Hematopoietic multipotent progenitor cell treated with erythropoietin and hydrocortisone succinate and interleukin-3 and kit ligand, for 4 days (in vitro differentiated cells): ENCODE results near the gene TRAF2.

Experiments
- DNase-seq: peaks from one replicate; pipeline ENCODE4 v3.0.0-alpha.2; 2015

Gene TRAF2

GRCh38 chr9:136952876-136953770 is 66.8 kb downstream of the TRAF2 start:
- DNase-seq: no peak

DNA sequence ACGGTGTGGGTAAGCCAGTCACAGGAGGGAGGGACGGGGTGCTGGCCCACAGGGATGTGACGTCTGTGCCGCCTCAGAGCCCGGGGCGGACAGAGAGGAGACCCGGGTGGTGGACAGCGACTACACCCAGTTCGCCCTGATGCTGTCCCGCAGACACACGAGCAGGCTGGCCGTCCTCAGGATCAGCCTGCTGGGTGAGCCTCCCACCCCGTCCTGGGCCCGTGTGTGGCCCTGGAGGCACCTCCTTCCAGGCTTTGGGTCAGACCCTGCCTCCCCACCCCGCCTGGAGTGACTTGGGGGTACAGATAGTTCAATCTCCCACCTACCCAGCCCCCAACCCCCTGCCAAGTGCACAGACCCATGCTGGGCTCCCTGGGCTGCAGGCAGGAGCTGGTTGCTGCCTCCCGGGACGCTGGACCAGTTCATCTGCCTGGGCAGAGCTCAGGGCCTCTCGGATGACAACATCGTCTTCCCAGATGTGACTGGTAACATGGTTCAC is 67.5 kb downstream of the TRAF2 start:
- DNase-seq: no peak

DNA sequence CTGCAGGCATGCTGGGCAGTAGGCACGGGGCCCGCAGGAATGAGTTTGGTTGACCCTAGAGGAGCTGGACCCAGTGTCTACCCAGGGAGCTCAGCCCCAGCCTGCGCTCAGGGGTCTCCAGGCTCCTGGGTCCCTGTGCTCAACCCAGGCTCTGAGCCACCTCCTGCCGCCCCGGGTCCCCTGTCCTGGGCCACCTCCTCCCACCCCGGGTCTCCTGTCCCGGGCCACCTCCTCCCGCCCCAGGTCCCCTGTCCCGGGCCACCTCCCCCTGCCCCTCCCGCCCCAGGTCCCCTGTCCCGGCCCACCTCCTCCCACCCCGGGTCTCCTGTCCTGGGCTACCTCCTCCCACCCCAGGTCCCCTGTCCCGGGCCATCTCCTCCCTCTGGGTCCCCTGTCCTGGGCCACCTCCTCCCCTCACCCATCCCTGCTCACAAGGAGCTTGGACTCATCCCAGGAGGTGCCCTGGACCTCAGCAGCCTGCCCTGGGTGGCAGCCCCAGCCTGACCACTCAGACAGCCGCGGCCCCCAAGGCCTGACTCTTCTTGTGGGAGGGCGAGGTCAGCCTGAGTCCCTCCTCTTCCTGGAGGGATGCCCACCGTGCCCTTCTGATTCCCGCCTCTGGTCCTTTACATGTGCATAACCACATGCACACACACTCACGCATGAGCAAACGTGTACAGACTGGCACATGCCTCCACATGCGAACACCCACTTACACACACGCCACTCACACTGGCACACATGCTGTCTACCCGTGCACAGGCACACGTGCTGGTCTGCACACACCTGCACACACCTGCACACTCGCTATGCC is 68.2 kb downstream of the TRAF2 start:
- DNase-seq: no peak

DNA sequence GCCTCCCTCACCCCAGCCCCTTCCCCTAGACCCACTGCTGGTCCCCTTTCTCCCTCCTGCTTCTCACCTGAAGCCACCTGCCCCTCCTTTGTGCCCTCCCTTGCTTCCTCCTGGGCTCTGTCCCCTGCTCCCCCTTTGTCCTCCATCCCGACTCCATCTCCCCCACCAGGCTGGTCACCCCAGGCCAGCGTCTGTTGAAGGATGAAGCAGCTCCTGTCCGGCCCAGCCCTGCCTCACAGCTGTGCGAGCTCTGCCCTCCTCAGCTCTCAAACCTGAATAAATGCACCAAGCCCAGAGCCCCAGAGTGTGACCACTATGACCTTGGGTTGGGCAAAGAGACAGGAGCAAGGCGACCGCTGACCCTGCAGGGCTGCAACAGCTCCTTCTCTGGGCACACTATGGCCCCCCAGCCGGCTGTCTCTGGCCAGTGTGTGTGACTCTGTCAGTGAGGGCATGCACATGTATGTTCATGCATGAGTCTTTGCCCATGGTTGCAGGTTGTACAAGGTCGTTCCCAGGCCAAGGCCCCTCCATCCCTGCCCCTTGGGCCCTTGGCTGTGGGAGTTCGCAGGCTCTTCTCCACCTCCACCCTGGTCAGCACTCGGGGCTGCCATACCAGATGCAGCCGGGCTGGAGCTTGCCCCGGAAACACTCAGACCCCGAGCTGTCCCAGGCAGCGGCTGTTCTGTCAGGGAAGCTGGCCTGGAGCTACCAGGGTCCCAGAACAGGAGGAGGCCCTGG is 69.1 kb downstream of the TRAF2 start:
- no peak for DNase-seq

DNA sequence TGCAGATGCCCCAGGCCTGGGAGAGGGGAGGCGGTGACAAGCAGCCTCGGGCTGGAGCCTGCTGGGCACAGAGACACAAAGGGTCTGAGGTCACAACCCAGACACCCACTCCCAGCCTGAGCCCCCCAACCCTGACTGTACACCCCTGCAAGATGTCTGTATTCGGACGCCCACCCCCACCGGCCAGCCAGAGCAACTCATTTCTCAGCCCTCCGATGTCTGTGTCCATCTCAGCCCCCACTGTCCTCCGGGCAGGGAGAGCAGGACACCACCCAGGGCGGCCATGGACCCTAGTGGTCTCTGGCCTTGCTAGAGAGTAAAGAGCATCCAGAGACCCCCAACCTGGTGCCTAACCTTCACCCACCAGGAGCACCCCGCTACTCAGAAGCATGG is 69.6 kb downstream of the TRAF2 start:
- no peak for DNase-seq

- DNase-seq: no peak
These were observed 70.3 kb downstream of the TRAF2 start for GRCh38 chr9:136956604-136957003.

DNA sequence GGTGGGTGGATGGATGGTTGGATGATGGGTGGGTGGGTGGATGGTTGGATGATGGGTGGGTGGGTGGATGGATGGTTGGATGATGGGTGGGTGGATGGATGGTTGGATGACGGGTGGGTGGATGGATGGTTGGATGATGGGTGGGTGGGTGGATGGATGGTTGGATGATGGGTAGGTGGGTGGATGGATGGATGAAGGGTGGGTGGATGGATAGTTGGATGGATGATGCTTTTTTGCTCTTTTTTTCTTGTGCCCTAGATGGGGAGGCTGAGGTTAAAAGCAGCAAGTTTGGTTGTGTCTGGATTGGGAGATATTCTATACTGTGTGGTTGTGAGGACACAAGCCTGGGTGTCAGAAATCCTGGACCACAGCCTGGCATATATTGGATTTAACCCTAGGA is 71.1 kb downstream of the TRAF2 start:
- DNase-seq: no peak

- no peak for DNase-seq
These were observed 71.6 kb downstream of the TRAF2 start for GRCh38 chr9:136957901-136958300.

DNA sequence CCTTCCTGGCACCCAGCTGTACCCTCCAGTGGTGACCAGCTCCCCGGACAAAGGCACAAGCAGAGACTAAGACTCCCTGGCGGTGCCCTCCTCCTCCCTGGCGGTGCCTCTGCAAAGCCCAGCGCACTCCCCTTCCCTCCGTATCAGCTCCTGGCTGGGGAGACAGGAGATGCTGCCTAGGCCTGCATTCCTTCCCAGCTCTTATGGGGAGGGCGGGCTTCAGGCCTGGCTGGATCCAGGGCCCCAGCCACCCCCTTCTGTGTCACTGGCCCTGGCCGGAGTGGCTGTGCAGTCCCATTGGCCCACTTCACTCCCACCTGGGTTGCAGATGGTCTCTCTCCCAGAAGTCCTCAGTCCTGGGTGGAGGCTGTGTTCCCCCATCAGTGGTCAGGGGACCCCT is 72.2 kb downstream of the TRAF2 start:
- DNase-seq: no peak

DNA sequence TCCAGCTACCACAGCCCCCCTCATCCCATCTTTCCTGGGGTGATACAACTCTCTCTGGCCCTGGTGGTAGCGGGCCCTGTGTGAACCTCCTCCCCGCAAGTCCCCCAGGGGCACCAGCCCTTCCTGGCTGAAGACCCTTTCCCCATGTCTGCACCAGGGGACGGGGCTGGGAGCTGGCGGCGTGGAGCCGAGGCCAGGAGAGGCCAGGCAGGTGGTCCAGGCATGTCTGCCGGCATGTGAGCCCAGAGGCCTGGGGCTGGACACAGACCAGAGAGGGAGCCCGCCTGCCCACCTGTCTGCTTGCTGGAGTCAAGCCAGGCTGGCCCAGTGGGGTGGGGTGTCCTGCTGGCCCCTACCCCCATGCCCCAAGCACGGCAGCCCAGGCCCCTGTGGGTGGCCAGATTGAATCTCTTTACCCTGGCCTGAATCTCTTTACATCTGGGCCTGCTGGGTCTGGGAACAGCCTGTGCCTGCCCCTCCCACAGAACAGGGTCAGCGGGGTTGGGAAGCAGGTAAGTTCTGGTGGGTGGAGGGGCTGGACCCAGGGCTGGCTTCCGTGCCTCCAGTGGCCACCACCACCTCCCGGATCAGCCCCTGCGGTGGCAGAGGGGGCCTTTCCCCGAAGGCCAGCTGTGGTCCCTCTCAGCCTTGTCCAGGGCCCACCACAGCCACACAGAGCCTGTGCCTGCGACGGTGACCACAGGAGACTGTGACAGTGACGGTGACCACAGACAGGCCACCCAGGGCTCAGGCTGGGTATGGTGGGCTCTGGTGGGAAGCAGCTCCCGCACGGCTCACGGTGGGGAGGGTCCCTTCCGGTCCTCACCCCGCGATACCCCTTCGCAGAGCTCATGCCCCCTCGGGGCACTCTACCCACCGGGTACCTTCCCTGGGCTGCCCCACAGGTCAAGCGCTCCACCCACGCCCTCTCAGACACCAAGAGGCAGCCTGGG is 72.9 kb downstream of the TRAF2 start:
- no peak for DNase-seq

DNA sequence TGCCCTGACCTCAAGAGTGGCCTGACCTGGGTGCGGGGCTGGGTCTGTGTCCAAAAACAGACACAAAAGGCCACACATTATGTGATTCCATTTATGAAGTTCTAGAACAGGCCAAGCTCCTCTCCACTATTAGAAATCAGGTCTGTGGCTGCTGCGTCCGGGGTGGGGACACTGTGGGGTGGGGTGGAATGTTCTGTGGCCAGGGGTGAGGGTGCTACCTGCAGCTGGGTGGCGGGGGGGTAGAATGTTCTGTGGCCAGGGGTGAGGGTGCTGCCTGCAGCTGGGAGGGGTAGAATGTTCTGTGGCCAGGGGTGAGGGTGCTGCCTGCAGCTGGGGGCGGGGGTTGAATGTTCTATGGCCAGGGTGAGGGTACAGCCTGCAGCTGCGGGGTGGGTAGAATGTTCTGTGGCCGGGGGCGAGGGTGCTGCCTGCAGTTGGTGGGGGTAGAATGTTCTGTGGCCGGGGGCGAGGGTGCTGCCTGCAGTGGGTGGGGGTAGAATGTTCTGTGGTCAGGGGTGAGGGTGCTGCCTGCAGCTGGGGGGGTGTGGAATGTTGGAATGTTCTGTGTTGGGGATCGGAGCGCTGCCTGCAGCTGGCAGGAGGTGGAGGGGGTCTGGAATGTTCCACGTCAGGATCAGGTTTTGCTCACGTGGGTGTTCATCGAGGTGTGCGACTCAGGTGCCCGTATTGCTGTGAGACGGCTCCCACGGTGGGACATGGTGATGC is 74.1 kb downstream of the TRAF2 start:
- DNase-seq: no peak

- DNase-seq: no peak
These were observed 74.6 kb downstream of the TRAF2 start for GRCh38 chr9:136960938-136961275.

DNA sequence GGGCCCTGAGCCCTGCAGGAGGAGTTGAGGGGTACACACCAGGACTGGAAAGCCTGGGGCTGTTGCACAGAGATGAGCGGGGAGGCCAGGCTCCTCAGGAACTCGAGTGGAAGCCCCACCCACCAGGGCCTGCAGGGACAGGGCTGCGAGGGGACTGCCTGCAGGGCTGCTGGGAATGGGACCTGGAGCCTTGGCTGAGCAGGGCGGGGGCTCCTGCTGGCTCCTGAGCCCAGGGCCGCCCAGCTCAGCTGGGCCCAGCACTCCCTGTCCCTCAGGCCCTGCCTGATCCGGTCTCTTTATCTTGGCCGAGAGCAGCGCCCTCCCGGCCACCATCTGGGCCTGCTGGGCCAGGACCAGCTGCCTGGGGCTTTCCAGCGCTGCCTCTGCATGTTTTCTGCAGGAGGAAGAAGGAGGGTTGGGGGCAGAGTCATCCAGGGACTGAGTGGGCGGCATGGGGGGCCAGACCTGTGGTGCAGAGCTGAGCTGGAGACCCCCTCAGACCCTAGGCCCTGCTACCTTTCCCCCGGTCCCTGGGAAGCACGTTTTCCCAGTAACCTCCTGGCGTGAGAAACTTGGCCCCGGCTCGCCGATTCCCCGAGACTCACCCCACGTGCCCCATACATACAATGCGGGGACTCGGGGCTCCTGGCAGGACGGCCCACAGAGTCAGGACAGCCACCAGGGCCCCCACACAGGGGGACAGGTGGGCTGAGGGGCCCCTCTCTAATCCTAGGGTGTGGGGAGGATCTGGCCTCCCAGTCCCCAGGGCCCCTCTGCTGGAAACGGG is 75.2 kb downstream of the TRAF2 start:
- no peak for DNase-seq

GRCh38 chr9:136962163-136962562 is 75.8 kb downstream of the TRAF2 start:
- DNase-seq: no peak

DNA sequence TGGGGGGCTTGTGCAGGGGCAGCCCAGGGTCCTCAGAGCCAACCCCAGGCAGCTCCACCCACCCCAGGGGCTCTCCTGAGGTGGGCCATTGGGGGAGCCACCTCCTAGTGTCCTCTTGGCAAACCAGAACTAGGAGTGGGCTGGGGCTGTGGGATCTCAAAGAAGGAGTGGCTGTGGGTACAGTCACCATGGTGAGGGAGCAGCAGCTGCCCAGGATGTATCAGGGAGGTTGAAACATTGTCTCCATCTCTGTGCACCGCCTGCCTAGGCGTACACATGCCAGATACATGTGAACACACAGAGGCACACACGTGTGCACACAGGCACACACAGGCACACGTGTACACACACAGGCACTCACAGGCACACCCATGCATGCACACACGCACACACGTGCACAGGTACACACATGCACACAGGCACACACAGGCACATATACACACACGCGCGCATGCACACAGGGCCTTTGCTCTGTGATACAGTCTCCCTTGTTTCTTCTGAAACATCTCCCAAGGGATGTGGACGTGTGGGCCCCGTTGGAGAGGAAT is 76.5 kb downstream of the TRAF2 start:
- DNase-seq: no peak

DNA sequence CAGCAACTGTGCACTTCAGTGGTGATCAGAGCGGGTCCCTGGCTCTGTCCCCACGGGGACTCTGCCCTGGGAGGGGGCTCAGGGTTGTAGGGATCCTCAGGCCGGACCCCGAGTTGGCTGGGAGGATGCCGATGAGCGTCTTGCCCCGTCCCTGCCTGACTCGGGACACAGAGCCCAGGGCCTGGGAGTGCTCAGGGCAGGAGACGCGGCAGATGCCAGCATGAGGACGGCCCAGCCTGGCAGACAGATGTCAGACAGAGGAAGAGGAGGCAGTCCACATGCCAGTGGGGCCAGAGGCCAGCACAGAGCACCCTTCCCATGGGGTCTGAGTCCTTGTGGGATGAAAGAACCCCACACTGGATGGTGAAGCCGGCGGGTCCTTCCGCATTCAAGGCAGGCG is 77.0 kb downstream of the TRAF2 start:
- DNase-seq: no peak

DNA sequence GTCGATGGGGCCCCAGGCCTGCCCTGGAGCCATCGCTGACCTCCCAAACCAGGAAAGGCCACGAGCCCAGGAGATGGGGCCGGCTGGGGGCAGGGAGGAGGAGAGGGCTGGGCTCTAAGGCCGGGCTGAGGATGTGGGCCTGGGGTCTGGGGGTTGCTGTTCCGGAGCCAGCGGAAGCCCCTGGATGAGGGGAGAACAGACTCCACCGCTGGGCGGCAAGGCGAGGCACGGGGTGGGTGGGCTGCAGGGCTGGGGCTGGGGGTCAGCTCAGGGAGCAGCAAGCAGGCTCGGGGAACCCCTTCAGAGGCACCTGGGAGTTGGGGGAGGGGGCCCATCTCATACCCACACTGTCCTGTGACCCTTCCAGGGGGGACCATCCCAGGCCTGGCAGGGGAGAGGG is 77.4 kb downstream of the TRAF2 start:
- no peak for DNase-seq

- DNase-seq: peak; percentile 68
These were observed 77.9 kb downstream of the TRAF2 start for GRCh38 chr9:136964171-136964689.

- DNase-seq: no peak
These were observed 78.6 kb downstream of the TRAF2 start for GRCh38 chr9:136964833-136965422.
